ENCODE results near the gene PPP1R37.

Gene PPP1R37

DNA sequence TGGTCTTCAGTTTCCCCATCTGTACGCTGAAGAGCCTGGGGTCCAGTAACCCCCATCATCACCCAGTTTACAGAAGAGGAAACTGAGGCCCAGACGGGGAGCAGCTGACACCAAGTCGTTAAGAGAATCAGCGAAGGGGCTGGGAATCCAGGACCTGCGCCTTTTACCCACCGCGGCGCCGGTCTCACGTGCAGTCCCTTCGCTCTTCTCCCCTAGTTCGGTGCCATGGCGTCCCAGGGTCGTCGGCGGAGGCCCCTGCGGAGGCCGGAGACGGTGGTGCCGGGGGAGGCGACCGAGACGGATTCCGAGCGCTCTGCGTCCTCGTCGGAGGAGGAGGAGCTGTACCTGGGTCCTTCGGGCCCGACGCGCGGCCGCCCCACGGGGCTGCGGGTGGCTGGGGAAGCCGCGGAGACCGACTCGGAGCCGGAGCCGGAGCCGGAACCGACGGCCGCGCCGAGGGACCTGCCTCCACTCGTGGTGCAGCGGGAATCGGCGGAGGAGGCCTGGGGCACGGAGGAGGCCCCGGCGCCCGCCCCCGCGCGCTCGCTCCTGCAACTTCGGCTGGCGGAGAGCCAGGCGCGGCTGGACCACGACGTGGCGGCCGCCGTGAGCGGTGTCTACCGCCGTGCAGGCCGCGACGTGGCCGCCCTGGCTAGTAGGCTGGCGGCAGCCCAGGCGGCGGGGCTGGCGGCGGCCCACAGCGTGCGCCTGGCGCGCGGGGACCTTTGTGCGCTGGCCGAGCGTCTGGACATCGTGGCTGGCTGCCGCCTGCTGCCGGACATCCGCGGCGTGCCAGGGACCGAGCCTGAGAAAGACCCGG lies 86.3 kb downstream of the PPP1R37 start:
- FAIRE-seq (peak; percentile 66), DNase-seq (ENCODE audit: insufficient read length, low spot score) (no peak)
- TF ChIP-seq PAX5 (IDR thresholded peaks at IDR 0.05; ENCODE audit: insufficient read depth, low read length, severe bottlenecking) (no peak), TAF1 (IDR thresholded peaks at IDR 0.05; ENCODE audit: low read depth, low read length) (no peak), SPI1 (IDR thresholded peaks at IDR 0.05; ENCODE audit: low read depth, low read length) (no peak), POLR2A (IDR thresholded peaks at IDR 0.05; ENCODE audit: low read depth, low read length) (no peak), POLR2AphosphoS5 (IDR thresholded peaks at IDR 0.05; ENCODE audit: low read depth, low read length) (no peak), POU2F2 (IDR thresholded peaks at IDR 0.05; ENCODE audit: low read depth, low read length) (no peak)

DNA sequence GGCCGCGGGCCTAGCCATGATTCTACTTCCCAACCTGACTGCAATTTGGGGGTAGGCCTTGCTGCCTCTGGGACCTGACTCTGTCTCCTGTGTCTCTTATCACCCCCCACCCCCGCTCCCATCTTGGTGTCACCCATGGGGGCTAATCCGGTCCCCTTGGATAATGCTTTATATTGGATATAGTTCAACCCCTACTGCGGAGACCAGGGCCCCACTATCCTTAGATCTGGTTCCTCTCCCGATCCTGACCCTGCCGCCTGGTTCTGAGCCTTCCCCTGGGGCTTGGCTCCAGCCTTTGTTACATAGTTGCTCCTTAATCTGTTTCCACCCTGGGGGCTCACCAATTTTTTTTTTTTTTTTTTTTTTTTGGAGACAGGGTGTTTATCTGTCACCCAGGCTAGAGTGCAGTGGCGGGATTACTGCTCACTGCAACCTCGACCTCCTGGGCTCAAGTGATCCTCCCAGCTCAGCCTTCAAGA lies 87.0 kb downstream of the PPP1R37 start:
- DNase-seq (ENCODE audit: insufficient read length, low spot score), result no peak
- TF ChIP-seq POLR2AphosphoS5 (IDR thresholded peaks at IDR 0.05; ENCODE audit: low read depth, low read length), result no peak
- FAIRE-seq, result no peak

- DNase-seq (ENCODE audit: insufficient read length, low spot score) (no peak), FAIRE-seq (no peak)
- TF ChIP-seq POLR2AphosphoS5 (IDR thresholded peaks at IDR 0.05; ENCODE audit: low read depth, low read length), result no peak
- TF ChIP-seq POU2F2 (IDR thresholded peaks at IDR 0.05; ENCODE audit: low read depth, low read length), result no peak
- no peak for TF ChIP-seq TAF1 (IDR thresholded peaks at IDR 0.05; ENCODE audit: low read depth, low read length)
- no peak for TF ChIP-seq POLR2A (IDR thresholded peaks at IDR 0.05; ENCODE audit: low read depth, low read length)
- no peak for TF ChIP-seq PAX5 (IDR thresholded peaks at IDR 0.05; ENCODE audit: insufficient read depth, low read length, severe bottlenecking)
These were observed 88.0 kb downstream of the PPP1R37 start for GRCh38 chr19:45180936-45181335.

DNA sequence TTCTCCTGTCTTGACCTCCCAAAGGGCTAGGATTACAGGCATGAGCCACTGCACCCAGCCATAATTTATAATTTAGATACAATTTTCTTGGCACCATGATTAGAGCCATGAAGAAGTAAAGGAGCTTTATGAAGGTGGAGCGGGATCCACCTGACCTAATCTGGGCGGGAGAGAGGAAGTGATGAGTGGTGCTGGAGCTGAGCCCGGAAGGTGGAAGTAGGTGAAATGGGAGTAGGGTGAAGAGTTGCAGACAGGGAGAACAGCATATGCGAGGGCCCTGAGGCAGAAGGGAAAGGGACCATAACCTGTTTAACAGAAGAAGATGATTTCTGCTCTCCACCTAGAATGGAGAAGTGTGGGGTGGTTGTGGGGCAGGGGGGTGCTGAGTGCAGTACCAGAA lies 89.8 kb downstream of the PPP1R37 start:
- FAIRE-seq, result no peak
- no peak for DNase-seq (ENCODE audit: insufficient read length, low spot score)
- TF ChIP-seq POLR2AphosphoS5 (IDR thresholded peaks at IDR 0.05; ENCODE audit: low read depth, low read length), result no peak
- no peak for TF ChIP-seq POU2F2 (IDR thresholded peaks at IDR 0.05; ENCODE audit: low read depth, low read length)

DNA sequence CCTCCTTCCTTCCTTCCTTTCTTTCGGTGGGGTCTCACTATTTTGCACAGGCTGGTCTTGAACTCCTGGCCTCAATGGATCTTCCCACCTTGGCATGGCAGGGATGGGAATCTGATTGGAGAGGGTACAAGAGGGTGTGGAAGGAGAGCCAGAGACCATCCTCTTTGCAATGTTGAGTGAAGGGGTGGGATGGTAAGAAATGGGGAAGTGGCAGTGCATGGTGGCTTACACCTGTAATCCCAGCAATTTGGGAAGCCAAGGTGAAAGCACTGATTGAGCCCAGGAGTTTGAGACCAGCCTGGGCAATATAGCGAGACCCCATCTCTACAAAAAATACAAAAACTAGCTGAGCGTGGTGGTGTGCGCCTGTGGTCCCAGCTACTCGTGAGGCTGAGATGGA lies 91.1 kb downstream of the PPP1R37 start:
- no peak for DNase-seq (ENCODE audit: insufficient read length, low spot score)
- no peak for TF ChIP-seq PAX5 (IDR thresholded peaks at IDR 0.05; ENCODE audit: insufficient read depth, low read length, severe bottlenecking)
- TF ChIP-seq POU2F2 (IDR thresholded peaks at IDR 0.05; ENCODE audit: low read depth, low read length), result no peak
- no peak for TF ChIP-seq POLR2AphosphoS5 (IDR thresholded peaks at IDR 0.05; ENCODE audit: low read depth, low read length)
- TF ChIP-seq TAF1 (IDR thresholded peaks at IDR 0.05; ENCODE audit: low read depth, low read length), result no peak
- TF ChIP-seq SPI1 (IDR thresholded peaks at IDR 0.05; ENCODE audit: low read depth, low read length), result peak; percentile 63
- TF ChIP-seq POLR2A (IDR thresholded peaks at IDR 0.05; ENCODE audit: low read depth, low read length), result no peak
- no peak for FAIRE-seq

GRCh38 chr19:45186509-45187334 lies 93.7 kb downstream of the PPP1R37 start:
- no peak for FAIRE-seq
- no peak for TF ChIP-seq PAX5 (IDR thresholded peaks at IDR 0.05; ENCODE audit: insufficient read depth, low read length, severe bottlenecking)
- no peak for TF ChIP-seq POU2F2 (IDR thresholded peaks at IDR 0.05; ENCODE audit: low read depth, low read length)
- no peak for TF ChIP-seq SPI1 (IDR thresholded peaks at IDR 0.05; ENCODE audit: low read depth, low read length)
- TF ChIP-seq POLR2A (IDR thresholded peaks at IDR 0.05; ENCODE audit: low read depth, low read length), result no peak
- no peak for DNase-seq (ENCODE audit: insufficient read length, low spot score)

GRCh38 chr19:45187421-45188100 lies 94.6 kb downstream of the PPP1R37 start:
- DNase-seq (ENCODE audit: insufficient read length, low spot score) (no peak), FAIRE-seq (peak; percentile 84)
- TF ChIP-seq TAF1 (IDR thresholded peaks at IDR 0.05; ENCODE audit: low read depth, low read length) (no peak), SPI1 (IDR thresholded peaks at IDR 0.05; ENCODE audit: low read depth, low read length) (no peak), POLR2AphosphoS5 (IDR thresholded peaks at IDR 0.05; ENCODE audit: low read depth, low read length) (no peak), POLR2A (IDR thresholded peaks at IDR 0.05; ENCODE audit: low read depth, low read length) (no peak), PAX5 (IDR thresholded peaks at IDR 0.05; ENCODE audit: insufficient read depth, low read length, severe bottlenecking) (no peak), POU2F2 (IDR thresholded peaks at IDR 0.05; ENCODE audit: low read depth, low read length) (no peak)

GRCh38 chr19:45189971-45190370 lies 97.0 kb downstream of the PPP1R37 start:
- FAIRE-seq (no peak), DNase-seq (ENCODE audit: insufficient read length, low spot score) (no peak)
- TF ChIP-seq PAX5 (IDR thresholded peaks at IDR 0.05; ENCODE audit: insufficient read depth, low read length, severe bottlenecking) (no peak), POU2F2 (IDR thresholded peaks at IDR 0.05; ENCODE audit: low read depth, low read length) (no peak), TAF1 (IDR thresholded peaks at IDR 0.05; ENCODE audit: low read depth, low read length) (no peak), SPI1 (IDR thresholded peaks at IDR 0.05; ENCODE audit: low read depth, low read length) (no peak), POLR2AphosphoS5 (IDR thresholded peaks at IDR 0.05; ENCODE audit: low read depth, low read length) (no peak), POLR2A (IDR thresholded peaks at IDR 0.05; ENCODE audit: low read depth, low read length) (no peak)

GRCh38 chr19:45191375-45191774 lies 98.4 kb downstream of the PPP1R37 start:
- TF ChIP-seq POLR2A (IDR thresholded peaks at IDR 0.05; ENCODE audit: low read depth, low read length) (no peak), PAX5 (IDR thresholded peaks at IDR 0.05; ENCODE audit: insufficient read depth, low read length, severe bottlenecking) (no peak), POLR2AphosphoS5 (IDR thresholded peaks at IDR 0.05; ENCODE audit: low read depth, low read length) (no peak), POU2F2 (IDR thresholded peaks at IDR 0.05; ENCODE audit: low read depth, low read length) (no peak), TAF1 (IDR thresholded peaks at IDR 0.05; ENCODE audit: low read depth, low read length) (no peak), SPI1 (IDR thresholded peaks at IDR 0.05; ENCODE audit: low read depth, low read length) (no peak)
- DNase-seq (ENCODE audit: insufficient read length, low spot score), result no peak
- FAIRE-seq, result no peak
